ENCODE data around the gene CEP68.
"Not testable (repeated sequence)": the region's sequence is repeated elsewhere in the genome, so short reads cannot be mapped to it uniquely, and the experiment has no call there.

The CEP68 gene

DNA sequence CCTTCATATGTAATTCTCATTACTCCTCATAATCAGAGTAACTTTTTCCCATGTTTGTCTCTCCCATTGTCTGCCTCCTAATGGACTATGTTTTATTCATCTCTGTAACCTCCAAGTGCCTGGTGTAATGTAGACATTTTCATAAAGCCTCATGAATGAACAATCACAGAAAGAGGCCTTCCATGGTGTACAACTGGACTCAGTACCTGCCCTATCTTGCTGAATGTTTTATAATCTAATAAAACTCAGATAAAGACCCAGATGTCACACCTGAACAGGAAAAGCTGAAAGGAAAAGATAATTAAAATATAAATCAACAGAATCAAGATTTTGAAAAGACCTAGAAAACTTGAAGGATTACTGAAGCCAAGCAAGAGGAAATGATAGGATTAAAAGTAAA, 37.0 kb downstream of the CEP68 start:
- no peak for DNase-seq

DNA sequence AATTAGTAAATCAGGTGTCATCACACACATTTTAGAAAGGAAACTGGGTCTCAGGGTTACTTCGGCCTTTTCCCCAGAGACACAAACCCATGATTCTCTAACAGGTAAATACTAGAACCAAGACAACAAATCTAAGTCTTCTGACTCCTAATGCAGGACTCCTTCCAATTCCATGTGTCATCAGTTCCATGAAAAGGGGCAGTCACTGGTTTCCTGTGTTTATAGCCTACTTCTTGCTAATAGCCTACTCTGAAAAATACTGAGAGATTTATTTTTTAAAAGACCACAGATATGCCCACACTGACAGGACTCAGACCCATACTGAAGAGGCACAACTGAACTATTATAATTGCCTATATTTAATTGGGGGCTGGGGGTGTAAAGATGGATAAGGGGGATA, 40.7 kb downstream of the CEP68 start:
- no peak for DNase-seq

DNA sequence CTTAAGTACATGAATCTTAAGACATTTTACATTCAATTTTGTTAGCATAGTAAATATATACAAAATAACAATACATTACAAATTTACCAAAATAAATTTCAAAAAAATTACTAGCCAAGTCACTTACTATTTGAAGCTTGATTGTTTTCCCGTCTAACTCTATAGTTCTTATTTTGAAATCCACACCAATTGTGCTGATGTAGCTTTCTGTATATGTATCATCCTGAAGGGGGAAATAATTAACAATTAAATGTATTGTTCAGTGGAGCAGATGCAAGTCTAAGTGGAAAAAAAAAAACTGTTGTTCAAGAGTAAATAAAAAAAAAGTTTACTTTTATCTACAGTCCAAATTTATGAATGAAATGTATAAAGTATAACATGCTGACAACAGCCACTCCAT, 41.6 kb downstream of the CEP68 start:
- DNase-seq, result no peak

DNA sequence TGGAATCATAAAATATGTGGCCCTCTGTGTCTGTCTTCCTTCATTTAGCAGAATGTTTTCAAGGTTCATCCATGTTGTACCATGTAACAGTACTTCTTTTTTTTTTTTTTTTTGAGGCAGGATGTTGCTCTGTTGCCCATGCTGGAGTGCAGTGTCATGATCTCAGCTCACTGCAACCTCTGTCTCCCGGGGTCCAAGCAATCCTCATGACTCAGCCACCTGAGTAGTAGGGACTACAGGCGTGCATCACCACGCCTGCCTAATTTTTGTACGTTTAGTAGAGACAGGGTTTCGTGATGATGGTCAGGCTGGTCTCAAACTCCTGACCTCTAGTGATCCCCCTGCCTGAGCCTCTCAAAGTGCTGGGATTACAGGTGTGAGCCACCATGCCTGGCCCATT, 42.5 kb downstream of the CEP68 start:
- no peak for DNase-seq

DNA sequence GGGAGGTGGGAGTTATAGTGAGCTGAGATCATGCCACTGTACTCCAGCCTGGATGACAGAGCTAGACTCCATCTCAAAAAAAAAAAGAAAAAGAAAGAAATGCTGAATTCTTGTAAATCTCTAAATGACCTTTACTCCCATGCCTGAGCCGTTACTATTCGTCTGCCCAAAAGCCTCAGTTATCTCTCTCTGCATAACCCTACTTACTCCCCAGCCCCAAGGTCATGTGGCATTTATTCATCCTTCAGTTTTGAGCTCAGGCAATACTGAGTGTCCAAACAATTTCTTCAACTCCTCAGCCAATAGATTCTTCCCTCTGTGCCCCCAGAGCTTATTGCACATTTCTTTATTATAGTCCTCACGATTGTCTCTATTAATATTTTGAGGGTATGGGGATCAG, 44.9 kb downstream of the CEP68 start:
- no peak for DNase-seq

DNA sequence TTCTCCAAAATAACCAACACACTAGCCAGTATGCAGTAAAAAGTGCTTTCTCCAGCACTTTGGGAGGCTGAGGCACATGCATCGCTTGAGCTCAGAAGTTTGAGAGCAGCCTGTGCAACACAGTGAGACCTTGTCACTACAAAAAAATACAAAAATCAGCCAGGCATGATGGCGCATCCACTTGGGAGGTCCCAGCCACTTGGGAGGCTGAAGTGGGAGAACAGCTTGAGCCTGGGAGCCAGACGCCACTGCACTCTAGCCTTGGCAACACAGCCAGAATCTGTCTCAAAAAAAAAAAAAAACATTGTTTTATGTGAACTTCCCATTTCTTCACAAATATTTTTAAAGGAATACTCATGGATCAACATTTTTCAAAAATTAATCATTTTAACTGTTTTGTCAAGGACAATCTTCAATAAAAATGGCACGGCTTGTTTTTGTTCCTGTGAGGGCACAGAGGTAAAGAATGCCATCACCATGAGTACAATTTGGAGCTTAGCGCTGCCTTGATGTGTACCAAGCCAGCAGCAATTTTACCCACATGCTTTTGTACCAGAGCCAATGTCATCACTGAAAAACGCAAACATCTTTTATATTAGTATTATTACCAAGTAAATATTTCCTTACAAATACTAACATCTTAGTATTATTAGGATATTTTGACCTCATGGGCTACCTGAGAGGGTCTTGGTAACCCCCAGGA, 46.9 kb downstream of the CEP68 start:
- no peak for DNase-seq

DNA sequence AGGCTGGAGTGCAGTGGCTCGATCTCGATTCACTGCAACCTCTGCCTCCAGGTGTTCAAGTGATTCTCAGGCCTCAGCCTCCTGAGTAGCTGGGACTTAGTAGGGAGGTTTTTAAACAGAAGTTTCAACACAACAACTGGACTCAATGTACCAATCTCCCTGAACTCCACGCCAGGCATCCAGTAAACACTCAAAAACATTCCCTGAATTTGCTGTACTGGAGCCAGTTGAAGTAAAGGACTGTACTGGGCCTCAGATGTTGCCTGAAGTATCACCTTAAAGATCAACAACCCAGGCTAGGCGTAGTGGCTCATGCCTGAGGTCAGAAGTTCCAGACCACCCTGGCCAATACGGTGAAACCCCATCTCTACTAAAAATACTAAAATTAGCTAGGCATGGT, 51.3 kb downstream of the CEP68 start:
- DNase-seq, result no peak

DNA sequence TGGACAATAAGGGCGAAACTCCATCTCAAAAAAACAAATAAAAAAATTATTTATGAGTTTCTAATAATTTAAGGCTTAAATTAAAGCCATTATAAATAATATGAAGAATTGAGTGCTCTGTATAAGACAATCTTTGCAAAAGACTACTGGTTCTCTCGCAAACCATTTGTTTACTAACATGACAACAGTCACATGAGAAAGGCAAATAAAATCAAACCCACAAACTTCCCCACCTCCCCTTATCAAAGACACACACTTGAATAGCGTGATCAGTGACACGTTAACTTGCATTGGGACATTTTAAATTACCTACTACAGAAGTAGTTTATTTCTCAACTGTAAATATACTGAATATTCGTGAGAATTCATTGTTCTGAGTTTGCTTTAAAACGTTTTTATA, 52.6 kb downstream of the CEP68 start:
- no peak for DNase-seq

DNA sequence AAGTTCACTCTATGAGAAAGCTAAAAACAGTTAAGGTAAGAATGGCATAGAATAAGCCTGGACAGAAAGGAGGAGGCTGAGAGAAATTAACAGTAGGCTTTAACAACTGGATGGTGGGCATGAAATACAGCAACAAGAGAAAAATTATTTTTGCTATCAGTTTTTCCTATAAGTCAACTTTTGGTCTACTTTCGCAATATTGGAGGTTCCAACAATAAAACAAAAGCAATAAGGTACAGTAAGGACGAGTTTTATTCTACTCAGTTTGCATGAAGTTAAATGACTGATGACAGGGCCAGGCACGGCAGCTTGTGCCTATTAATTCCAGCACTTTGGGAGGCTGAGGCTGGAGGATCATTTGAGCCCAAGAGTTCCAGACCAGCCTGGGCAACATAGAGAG, 56.4 kb downstream of the CEP68 start:
- peak; percentile 30 to 40 for DNase-seq

DNA sequence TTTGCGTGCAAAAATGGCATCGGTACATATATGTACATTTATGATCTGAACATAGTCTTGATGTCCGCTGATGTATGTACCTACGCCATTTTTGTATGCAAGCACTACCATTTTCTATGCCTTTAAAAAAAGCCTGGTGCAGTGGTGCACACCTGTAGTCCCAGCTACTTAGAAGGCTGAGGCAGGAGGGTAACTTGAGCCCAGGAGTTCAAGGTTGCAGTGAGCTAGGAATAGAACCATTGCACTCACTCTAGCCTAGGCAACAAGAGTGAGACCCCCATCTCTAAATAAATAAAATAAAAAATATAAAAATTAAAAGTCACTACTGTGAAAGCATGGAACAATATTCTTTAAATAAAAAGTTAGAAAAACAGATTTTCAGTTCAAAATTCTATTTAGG, 57.0 kb downstream of the CEP68 start:
- DNase-seq, result no peak

DNA sequence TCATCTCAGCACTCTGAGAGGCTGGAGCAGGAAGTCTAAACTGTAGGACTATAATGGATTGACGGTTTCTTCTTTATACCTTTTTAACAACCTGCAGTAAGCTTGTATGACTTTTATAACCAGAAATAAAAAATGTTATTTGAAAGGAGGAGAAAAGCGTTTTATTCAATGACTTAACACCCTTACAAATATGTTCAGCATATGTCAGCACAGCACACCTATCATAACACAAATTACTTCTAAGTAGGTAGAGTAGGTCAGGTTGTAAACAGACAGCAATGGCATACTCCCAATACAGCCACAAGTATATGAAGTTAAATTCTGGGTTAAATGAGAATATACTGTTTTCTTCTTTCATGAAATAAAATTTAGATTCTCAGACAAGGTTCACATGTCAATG, 57.6 kb downstream of the CEP68 start:
- no peak for DNase-seq

DNA sequence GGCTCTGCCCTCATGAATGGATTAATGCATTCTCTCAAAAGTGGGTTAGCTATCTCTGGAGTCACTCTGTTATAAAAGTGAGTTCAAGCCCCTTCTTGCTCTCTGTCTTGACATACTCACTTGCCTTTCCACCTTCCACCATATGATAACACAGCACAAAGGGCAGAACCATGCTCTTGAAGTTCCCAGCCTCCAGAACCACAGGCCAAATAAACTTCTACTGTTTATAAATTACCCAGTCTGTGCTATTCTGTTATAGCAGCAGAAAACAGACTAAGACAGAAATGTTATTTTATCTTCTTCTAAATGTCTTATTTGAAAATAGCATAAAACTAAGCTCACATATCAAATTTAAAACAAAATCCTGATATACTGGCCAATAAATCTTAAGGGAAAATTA, 58.7 kb downstream of the CEP68 start:
- DNase-seq, result no peak

DNA sequence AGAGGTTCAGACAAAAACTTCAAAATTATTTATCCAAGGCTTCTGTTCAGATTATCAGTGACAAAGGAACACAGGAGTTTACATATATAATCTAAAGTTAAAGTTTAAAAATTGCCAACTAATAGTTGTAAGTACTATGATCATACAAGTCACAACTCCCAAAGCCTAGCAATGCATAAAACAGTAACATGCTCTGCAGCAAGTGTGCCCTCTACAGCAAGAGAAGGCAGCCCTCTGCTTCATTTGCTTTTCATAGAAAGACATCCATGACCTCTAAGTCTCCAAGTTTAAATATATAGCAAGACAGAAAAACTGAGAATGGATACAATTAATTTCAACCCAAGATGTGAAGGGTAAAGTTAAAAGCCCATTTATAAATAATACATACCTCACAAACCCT, 60.4 kb downstream of the CEP68 start:
- DNase-seq, result no peak

DNA sequence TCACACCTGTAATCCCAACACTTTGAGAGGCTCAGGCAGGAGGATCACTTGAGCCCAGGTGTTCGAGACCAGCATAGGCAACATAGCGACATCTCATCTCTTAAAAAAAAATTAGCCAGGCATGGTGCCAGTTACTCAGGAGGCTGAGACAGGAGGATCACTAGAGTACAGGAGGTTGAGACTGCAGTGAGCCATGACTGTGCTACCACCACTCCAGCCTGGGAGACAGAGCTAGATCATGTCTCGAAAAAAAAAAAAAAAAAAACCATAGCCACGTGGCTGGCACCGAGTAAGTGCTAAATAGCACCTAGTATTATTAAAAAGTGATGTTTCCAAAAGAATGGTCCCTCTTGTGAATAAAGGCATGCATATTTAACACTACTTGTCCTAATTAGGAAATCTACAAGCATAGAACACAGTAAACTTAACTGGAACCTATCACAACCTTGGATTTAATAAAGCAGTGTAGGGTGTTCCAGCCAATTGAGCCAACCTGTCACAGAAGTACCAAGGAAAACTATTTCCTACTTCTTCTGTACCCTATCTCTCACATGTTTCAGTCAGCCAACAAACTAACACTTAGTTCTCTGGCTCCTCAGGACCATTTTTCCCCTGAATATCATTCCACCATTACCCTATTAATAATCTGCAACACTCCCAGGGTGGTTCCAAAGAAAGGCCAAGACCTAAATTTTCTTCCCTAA, 64.9 kb downstream of the CEP68 start:
- DNase-seq, result no peak

DNA sequence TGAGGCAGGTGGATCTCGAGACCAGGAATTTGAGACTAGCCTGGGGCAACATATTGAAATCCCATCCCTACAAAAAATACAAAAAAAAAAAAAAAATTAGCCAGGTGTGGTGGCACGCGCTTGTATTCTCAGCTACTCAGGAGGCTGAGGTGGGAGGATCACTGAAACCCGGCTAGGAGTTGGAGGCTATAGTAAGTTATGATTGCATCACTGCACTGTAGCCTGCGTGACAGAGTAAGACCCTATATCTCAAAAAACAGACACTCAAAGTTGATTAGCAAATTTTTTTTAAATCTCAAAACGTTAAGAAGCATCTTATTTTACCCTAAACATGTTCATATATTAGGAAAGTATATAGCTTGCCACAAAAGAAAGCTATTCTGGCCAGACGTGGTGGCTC, 66.1 kb downstream of the CEP68 start:
- no peak for DNase-seq

DNA sequence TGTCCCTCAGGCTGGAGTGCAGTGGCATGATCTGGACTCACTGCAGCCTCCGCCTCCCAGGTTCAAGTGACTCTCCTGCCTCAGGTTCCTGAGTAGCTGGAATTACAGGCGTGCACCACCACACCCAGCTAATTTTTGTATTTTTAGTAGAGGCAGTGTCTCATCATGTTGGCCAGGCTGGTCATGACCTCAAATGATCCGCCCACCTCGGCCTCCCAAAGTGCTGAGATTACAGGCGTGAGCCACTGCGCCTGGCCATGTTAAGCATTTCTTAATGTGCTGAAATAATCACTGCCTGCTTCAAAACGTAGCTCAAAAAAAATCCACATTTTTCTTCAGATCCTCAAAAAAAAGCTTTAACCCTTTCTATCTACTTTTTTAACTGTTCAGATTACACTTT, 69.2 kb downstream of the CEP68 start:
- DNase-seq, result peak; percentile 76 to 79

DNA sequence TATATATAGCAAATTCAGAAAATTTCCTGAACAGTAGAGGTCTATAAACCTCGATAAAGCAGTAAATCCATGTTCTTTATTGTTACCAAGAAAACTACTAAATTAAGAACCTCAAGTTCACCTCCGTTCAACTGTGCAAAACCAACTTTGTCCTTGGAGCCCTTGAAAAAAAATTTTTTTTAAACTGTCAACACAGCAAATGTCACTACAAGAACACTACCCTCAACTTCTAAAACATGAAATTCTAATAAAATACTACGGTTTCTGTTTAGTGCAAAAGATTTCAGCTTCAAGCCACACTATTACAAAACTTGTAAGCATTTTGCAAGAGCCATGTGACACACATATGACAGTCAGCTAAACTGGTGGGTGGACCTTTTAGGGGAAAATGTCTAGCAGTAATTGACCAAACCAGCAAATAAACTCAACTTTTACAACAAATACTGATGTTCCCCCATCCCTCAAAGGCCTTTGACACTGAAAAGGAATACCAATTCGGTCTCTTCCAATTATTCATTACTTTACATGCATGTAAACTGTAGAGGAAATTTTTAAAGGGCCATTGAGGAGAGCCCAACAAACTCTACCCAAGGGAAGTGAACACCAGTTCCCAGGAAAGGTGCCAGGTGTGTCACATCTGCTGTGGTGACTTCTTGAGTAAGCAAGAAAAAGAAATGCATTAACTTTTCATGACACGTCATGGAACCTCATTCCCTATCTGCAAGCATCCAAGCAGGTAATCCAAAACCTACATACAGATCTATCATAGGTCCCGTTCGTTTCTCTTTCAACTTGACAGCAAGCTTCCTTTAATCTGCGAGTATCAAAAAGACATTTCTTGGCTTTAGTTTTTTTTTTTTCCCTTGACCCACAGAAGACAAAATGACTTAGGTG, 72.3 kb downstream of the CEP68 start:
- DNase-seq, result peak; percentile 94 to 97

DNA sequence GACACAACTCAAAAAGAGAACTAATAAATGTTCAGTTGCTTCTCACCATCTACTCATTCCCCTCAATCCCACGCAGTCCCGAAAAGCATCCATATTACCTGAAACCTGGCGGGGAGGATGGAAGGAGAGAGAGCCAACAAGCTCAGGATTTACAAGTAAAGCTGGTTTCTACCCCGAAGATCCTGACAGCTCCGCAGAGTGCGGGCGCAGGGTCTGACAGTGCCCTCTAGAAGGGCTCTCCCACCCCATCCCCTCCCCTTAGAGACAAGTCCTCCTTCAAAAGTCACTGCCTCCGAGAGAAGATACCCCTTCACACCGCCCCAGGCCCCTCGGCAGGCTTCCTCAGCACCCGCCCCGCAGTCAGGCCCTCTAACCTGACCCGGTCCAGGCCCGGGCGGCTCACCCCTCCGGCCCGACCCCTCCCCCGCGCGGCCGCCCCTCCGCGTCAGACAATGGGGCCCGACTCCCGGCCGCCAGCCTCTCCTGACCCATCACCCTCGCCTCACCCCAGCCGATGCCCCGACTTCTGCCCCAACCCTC, 73.1 kb downstream of the CEP68 start:
- DNase-seq, result peak; percentile 12 to 21

DNA sequence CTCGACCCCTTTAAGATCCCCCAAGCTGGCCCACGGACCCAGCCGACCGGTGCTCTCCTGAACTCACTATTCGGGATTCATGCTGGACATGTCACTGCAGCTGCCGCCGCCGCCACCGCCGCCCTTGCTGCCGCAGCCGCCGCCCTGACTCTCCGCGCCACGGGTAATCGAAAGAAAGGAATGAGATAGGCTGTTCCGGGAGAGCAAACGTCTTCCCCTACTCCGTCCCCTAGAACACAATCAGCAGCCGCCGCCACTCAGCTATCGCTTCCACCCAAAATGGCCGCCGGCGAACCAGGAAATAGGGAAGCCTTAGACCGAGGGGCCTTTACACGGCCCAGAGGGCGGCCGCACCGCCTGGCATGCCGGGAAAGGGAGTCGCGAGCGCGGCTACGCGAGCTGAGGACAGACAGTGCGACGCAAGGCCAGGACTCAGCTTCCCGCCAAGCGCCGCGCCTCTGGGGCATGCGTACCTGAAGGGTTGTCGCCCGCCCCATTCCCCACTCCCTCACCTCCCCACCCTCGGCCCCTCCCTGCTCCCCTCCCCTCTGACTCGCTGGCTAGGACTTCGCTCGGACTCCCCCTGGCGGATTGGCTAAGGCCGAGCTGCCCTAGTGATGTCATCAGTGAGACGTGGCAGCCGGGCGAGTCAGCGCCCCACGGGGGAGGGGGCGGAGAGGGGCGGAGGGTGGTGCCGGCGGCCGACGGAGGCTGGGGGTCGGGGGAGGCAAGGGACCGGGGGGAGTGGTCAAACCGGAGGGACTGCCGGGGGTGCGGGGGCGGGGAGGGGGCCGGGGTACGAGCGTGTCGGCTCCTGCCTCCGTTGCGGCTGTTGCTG, 73.8 kb downstream of the CEP68 start, which contains the start of gene RAB1A:
Gene RAB1A, minus strand, starts transcription at position 281 of the 838 bp plus-strand sequence. Its CDS starts 191 bp downstream, at position 90.
- DNase-seq, result peak; percentile 98 to 100

DNA sequence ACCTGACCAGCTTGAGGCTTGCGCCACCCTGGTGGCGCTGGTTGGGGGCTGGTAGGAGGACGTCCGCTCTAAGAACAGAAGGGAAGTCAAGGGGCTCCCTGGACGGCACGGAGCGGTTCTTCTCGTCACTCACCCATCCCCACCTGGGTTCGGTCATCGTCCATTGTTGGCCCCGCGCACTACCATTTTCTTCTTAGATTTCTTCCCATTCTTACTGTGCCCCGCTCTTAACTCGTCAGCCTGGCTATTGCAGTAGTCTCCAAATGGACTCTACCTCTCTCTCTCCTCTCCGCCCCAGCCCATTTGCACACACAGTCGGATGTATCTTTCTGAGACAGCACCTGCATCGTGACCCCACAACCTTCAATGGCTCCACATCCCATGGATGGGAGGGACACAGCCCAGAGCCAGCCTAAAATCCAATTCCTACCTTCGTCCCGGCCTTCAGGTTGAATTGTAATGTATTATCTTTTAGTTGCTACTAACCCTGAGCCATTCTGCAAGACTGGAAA, 74.5 kb downstream of the CEP68 start:
- no peak for DNase-seq

DNA sequence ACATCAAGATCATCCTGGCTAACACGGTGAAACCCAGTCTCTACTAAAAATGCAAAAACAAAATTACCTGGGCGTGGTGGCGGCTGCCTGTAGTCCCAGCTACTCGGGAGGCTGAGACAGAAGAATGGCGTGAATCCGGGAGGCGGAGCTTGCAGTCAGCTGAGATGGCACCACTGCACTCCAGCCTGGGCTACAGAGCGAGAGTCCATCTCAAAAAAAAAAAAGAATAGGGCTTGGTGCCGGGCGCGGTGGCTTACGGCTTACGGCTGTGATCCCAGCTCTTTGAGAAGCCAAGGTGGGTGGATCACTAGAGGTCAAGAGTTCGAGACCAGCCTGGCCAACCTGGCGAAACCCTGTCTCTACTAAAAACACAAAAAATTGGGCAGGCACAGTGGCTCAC, 76.7 kb downstream of the CEP68 start:
- DNase-seq, result not testable (repeated sequence)

DNA sequence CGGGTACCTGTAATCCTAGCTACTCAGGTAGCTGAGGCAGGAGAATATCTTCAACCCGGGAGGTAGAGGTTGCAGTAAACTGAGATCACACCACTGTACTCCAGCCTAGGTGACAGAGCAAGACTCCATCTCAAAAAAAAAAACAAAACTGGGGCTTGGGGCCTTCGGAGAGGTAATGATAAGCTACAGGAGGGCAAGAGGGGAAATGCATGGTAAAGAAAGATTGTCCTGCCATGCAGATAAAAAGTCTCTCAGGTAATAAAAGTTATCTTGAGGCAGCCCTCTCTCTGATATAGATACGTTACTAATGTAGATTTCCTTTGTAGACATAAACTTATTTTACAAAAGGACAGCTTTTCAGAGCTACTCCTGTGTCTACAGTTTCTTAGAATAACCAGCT, 77.4 kb downstream of the CEP68 start:
- no peak for DNase-seq

Measured in inflammatory macrophage treated with lipopolysaccharide for 1 hour (primary cell).